GM04504 (cell line): Measurements from ENCODE around the gene NR6A1.

Experiments
- DNase-seq: peaks from one replicate; pipeline ENCODE4 v3.0.0-alpha.2; 2012; ENCODE audit warnings: low read depth

NR6A1 gene

DNA sequence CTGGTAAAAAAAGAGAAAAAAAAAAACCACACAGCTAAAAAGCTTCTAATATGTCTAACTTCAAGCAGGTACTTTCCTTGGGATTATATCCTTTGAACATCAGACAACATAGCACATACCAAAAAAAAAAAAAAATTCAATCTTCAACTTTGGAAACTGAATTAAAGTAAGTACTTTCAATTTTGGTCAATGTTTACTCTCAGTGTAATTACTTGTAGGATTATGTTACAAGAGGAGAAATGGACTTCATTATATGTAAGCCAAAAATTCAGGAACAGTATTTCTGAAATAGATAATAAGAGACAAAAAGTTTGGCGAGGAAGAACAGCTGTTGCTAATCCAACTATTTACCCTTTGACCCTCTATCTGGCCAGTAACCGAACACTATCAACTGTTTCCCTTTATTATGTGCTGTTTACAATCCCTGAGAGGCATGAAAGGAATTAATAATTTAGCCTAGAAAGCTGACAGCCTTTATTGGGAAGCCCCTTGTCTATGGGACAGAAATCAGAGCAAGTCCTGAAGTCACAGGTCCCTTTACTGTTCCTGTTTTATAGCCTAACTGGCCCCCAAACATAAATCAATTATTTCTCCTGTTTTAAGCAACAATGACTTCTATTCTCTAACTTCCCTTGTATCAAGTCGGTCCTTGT, 46.6 kb downstream of the NR6A1 start:
- no peak for DNase-seq

DNA sequence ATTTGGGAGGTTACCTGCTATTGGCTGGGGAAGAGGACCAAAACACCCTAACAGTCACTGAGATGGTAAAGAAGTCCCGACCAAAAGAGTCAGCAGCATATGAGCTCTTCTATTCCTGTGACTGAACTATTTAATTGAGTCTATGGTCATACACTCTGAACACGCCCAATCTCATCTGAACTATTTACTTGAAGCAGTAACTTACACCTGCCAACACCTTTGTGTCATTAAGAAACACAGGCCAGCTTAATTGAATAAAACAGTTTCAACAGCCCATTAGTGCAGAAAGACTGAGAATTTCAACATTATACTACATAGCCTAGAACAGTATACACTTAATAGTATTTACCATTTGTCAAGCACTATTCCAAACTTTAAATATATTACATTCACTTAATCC, 47.8 kb downstream of the NR6A1 start:
- DNase-seq, result no peak

DNA sequence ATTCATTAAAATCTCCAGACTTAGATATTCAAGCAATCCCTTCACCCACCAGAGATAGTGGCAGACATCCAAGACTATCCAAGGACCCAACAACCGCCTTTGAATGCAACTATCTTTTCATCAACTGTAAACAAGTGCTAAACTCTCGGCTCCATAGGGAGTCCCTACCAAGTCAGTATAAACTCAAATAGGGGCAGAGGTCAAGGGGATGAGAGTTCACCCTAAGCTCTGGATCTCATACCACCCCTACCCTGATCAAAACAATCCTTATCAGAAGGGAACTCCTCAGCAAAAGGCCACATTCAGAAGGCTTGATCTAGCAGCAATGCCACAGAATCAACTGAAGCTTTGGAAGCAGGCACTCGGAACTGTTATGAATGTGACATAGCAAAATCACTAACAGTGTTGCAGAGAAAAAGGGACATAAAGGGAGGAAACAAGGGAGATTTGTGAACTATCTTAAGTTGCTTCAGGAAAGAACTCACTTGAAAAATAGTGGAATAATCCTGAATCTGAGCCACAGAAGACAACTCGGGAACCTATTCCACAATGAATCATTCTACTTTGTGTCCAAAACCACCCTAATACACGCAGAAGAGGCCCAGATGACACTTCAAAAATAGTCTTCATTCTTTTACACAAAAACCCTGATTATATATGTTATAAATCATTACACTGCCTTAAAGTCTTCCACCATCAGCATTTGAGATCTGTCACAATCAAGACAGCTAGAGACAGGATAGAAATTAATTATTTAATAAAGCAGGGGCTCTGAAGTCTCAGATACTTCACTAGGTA, 49.8 kb downstream of the NR6A1 start:
- no peak for DNase-seq

DNA sequence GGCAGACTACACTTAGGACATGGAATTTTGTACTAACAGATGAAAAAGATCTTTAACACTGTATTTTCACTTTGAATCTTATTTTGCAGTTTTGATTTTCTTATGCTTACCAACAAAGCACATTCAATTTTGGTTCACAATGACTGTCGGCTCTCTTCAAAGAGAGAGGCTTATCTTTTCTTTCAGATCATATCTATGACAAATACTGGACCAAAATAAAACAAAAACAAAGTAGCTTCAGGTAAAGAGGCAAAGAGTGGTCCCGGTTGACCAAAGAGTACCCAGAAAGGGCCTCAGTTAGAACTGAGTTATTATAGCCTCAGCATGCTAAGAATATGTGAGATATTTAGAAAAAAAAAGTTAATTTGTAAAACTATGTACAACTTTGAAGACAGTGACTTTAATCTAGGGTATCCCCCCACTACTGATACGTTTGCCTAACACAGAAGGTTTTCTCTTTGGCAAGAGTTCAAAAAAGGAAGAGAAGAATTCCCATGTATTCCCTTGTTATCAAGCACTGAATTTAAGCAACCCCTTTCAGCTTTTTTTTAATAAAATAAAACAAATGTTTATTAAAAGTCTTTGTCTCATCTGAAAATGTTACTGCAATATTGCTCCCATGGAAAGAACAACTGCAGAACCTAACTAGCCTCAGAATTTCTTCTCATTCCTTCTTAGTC, 50.5 kb downstream of the NR6A1 start:
- DNase-seq, result no peak

DNA sequence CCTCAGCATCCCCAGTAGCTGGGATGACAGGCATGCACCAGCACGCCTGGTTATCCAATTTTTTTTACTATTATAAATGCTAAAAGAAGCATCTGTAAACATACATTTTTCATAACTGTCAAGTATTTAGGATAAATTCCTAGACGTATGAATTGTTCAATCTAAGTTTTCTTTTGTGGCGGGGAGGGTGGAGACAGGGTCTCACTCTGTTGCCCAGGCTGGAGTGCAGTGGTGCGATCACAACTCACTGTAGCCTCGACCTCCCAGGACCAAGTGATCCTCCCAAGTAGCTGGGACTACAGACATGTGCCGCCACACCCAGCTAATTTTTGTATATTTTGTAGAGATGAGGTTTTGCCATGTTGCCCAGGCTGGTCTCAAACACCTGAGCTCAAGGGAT, 52.2 kb downstream of the NR6A1 start:
- DNase-seq, result no peak

DNA sequence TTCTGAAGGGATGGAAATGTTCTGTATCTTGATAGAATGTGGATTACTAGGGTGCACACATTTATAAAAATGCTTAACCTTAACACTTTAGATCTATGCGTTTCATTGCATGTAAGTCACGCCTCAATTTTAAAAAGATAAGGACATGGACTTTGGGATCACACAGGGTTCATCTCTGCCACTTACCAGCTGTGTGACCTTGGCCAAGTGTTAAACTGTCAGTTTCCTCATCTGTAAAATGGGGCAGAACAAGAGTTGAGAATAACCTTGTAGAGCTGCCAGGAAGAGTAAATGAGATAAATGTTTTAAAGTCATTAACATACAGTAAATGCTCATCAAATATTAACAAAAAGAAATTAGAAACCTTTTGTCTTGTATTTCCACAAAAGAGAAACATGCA, 53.5 kb downstream of the NR6A1 start:
- no peak for DNase-seq

DNA sequence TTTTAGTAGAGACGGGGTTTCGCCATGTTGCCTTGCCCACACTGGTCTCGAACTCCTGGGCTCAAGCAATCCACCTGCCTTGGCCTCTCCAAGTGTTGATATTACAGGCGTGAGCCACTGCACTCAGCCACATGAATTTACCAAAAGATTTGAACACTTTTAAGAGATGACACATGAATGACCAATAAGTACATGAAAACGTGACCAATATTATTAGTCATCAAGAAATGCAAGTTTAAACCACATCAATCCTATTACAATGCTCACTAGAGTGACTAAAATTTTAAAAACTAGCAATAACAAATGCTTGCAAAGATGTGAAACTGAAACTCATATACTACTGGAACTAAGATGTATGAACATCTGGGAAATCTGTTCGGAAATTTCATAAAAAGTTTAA, 54.3 kb downstream of the NR6A1 start:
- DNase-seq, result no peak

DNA sequence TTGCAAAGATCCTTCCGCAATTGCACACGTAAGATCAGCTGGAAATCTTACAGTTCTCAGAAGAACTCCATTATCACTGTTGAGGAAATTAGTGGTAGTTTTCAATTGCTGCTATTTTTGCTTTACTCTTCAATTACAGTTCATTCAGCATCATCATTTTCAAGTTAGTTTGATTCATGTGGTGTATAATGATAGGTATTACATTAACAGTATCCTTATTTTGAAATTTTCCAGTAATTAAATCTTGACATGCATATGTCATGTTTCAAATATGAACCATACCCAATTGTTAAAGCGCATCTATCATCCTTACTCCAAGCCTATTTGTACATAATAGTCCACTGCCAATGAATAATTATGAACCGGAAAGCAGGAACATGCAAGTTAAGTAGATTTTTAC, 60.3 kb downstream of the NR6A1 start:
- DNase-seq, result no peak

DNA sequence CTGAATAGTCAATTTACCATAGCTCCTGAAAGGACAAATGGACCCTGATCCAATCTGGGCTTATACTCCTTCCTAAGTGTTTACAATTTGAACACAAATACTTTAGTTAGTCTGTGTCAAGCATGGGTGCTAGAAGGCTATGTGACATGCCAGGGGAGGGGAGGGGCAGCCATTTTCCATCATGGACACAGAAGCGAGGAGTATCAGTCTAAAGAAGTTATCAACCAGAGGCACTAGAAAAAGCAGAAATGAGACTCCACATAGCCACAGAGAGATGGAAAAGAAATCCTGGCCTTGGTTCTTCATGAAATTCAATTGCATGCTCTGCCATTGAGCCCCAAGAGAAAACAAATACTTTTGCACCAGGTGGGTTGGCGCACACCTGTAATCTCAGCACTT, 61.8 kb downstream of the NR6A1 start:
- no peak for DNase-seq

DNA sequence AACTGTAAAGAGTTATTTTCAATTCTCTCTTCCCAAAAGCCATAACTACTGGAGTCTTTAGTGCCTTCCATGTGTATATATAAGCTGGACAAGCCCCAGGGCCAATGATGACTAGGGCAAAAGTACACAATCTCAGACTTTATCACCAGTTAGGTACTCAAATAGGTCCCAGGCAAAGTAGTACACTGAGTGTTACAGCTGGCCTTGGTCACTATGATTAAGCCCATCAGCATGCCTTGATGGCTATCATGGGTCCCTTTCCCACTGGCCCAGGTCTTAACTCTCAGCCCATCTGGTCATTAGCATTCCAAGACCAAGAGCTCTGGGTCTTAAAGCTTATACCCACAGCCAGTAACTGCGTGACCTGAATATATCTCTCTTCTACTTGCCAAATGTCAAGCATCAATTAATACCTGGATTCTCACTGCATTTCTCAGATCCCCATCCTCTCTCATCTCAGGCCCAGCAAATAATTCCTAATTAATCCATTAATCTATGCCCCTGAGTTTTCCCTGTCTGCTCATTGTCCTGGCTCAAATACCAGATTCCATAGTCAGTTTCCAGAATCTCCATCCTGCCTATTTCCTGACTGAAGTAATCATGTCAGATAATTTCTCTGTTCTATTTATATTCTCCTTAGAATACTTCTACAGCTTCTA, 62.3 kb downstream of the NR6A1 start:
- DNase-seq, result peak; percentile 52

DNA sequence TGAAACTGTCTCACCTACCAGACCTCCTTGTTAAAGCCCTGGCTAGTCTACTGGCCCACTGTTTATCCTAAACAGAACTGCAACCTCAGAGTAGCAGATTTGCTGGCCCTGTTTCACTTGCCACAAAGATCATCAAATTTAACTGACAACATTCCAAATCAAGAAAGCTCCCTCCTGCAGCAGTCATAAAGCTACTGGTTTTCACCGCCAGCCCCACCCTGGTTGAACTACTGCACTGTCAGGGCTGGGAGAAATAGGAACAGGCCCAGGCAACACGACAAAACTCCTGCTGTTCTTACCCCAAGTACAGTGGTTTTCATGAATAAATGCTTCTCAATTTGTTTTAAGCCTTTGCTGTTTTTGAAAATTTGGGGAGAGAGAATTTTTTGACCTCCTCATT, 63.0 kb downstream of the NR6A1 start:
- DNase-seq, result no peak

DNA sequence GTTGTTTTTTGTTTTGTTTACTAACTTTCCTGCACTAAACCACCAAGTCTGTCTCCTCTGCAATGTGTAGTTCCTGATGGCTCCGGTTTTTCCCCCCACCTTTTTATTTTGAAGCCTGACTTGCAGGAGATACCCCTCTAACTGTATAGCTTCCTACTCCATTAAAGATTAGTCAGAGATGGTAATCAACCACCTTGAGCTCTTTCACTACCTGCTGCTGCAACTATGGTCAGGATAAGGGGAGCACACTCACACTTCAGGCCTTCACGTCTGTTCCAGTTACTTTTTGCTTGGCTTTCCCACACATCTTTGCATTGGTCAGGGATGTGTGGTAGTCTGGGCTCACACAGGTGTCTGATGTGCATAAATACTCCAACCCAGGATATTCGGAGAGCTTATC, 63.4 kb downstream of the NR6A1 start:
- DNase-seq, result no peak

DNA sequence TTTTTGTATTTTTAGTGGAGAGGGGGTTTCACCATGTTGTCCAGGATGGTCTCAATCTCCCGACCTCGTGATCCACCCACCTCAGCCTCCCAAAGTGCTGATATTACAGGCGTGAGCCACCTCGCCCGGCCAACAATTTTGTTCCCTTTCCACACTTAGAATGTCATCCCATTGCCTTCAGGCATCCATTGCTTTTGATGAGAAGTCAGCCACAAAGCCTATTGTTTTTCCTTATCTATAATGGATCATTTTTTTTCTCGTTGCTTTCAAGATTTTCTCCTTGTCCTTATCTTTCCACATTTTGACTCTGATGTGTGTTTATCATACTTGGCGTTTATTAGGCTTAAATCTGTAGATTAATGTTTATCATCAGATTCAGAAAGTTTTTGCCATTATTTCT, 64.4 kb downstream of the NR6A1 start:
- no peak for DNase-seq

DNA sequence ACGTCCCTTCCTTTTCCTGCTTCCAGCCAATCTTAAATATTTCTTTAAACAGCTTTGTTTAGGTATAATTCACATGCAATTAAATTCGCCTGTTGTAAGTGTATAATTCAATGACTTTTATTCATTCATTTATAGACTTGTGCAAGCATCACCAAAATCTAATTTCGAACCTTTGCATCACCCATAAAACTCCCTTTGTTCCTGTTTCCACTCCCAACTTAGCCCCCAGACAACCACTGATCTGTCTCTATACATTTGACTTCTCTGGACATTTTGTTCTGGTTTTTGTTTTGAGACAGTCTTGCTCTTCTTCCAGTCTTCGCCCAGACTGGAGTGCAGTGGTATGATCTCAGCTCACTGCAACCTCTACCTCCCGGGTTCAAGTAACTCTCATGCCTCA, 71.5 kb downstream of the NR6A1 start:
- no peak for DNase-seq

DNA sequence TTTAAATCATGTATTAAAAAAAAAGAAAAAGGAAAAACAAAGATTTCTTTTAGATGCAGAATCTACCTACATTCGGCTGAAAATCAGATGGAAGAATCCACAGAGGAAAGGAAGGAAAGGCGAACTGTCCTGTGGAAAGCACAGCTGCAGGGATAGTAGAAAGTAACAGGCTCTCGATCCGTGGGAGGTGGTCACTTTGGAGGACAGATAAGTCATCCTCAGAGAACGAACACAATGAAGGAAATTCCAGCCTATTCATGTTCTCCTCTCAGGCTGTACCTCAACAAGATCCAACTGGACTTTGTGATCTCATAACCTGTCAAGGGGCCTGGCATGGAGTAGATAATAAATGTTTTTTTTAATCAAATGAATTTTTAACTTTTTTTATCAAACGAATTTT, 72.8 kb downstream of the NR6A1 start:
- DNase-seq, result no peak

DNA sequence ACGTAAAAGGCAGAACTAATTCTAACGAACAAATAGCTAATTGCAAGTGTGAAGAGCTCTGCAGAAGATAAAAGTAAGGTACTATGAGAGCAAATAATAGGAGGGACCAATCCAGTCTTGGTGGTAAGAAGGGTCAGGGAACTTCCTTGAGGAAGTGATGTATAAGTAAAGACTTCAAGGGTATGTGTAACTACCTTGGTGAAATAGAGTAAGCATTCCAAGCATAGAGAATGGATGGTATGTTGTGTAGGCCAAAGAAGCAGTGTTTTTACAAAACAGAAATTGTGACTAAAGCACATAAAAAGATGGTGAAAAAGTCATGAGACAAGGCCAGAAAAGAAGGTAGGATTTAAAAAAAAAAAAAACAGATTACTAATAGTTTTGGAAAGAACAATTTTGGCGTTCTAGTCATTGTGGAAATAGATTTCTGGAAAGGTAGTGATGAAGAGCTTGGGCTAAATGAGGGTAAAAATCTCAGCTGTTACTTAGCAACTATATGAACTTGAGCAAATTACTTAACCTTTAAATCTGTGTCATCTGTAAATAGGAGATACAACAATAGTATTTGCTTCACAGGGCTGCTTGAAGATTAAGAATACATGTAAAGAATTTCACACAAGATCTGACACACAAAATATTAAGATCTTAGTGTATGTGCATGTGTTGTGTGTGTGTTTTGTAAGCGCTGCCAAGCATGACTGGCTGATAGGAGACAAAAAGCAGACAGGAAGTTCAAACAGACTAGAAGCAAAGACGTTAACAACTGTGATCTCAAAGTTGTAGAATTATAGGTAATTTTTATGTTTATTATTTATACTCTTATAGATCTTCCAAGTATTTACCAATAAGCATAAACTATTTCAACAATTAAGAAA, 73.5 kb downstream of the NR6A1 start:
- DNase-seq, result no peak

DNA sequence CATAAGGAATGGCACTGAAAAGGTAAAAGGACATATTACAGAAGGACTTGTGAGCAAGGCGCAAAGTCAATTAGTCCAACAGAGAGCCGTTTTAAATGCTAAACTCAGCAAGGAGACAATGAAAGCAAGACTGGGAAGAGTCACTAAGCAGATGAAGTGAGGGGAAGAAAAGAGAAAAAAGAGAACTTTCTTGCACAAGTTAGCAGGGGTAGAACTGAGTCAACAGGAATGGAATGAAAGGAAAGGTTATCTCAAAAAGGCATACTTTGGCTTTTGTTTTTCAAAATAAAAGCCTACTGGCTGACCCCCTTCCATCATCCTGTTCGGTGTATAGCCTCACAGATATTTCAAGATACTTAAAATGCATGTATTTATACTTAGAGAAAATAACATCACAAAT, 75.0 kb downstream of the NR6A1 start:
- DNase-seq, result no peak

DNA sequence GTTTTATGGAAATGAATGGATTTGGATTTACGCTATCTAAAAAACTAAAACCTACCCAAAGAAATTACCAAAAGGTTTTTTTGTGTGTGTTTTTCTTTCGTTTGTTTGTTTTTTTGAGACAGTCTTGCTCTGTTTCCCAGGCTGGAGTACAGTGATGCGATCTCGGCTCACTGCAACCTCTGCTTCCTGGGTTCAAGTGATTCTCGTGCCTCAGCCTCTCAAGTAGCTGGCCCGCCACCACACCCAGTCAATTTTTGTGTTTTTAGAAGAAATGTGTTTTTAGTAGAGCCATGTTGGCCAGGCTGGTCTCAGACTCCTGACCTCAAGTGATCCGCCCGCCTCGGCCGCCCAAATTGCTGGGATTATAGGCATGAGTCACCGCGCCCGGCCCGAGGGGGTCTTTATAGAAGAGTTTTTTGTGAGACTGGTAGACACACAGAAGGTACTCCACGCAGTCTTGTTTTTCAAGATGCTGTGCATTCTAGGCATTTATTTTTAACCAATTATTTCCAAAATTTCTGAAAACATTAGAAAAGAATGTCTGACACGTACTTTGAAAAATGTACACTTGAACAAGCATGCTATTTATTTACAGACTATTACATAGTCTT, 75.7 kb downstream of the NR6A1 start:
- DNase-seq, result no peak

DNA sequence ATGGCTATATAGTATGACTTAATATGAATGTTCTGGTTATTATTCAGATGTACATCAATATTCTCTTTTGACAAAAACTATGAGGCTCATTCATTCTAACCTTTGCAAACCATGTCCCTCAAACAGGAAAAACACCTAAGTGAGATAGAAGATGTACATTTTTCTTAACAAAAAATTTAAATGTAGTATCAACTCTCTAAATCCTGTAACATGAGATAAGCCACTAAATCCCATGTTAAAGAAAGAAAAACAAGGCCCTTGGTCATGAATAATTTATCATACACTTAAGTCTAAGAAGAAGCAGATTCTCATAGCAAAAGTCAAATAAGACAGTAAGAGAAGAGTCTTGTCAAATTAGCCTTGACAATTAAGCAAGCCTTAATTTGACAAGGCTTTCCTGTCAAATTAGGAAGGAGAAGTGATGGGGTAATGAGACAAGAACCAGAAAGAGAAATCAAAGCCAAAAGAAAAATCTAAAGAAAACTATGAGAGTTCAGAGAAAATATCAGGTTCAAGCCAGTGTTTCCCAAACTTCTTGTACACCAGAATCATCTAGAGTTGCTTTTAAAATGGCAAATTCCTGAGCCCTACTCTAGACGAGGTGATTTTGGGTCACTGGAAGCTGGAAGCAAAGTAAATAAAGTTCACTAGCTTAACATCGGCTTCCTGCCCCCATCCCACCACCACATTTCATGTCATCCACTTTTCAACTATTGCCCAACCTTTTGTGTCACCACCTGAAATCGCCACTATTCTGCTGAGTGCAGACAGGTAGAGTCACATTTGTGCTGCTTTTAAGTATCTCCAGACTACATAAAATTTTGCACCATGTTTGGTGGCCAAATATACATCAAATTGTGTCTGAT, 76.5 kb downstream of the NR6A1 start:
- DNase-seq, result no peak

DNA sequence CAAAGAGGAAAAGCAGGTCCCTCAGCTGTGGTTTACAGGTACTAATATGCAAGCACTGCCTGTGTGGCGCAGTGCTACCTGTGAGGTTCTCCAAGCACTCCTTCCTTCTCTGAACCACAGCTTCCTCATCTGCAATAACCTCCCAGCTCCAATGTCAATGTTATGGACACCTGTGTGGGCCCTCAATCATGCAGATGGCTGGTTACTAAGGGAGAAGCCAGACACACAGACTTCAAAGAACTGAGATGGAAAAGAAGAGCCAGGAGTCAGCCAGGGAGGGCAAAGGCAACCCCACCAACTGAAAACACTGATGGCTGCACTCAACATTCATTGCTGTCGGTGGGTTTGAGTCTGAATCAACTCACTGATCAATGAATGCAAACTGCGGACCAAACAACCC, 77.7 kb downstream of the NR6A1 start:
- no peak for DNase-seq
